ENCODE data around the gene KCNMA1. TPM values are rescaled to one million over a fixed set of nuclear protein-coding genes. Genes with fewer than 3 reads are reported as not detected.

Gene KCNMA1
- total RNA-seq, 1 experiment from 2014 or later = 0.49 TPM

GRCh38 chr10:77117501-77117900 lies 520.1 kb downstream of the KCNMA1 start:
- Histone ChIP-seq H3K9me3 (ENCODE audit: control insufficient read depth in 1 of 2, insufficient read depth in 1 of 2, low read depth in 1 of 2, low read length in 2 of 2) (no peaks in the 10 kb centered on the region), H3K4me2 (ENCODE audit: low read length) (no peak overlapping the region), H3K79me2 (ENCODE audit: insufficient read depth, low read length) (no peaks in the 10 kb centered on the region), H2AFZ (ENCODE audit: low read depth, low read length, poor library complexity, severe bottlenecking) (no peak overlapping the region), H3K36me3 (ENCODE audit: control insufficient read depth in 1 of 2, insufficient read depth in 2 of 2, low read length in 2 of 2) (no peaks in the 10 kb centered on the region), H3K27me3 (ENCODE audit: insufficient read depth, low read length) (peaks cover 30% of the 10 kb centered on the region), H3K9ac (ENCODE audit: low read length) (no peak overlapping the region), H3K4me1 (ENCODE audit: control insufficient read depth in 1 of 2, insufficient read depth in 2 of 2, low read length in 2 of 2) (no peaks in the 10 kb centered on the region), H3K9me2 (ENCODE audit: insufficient read depth) (no peaks in the 10 kb centered on the region), H4K20me1 (ENCODE audit: insufficient read depth) (no peaks in the 10 kb centered on the region), H3K27ac (ENCODE audit: low read depth, low read length) (no peak overlapping the region), H3K4me3 (replicated peaks in 1 of 2; ENCODE audit: low read depth in 1 of 2, low read length in 2 of 2) (no peak overlapping the region)
- no TSS peak for BruUV-seq (replicated peaks)
- intact Hi-C loops (cut with micrococcal nuclease) = no loop called here
- TF ChIP-seq TCF7L2 (IDR thresholded peaks at IDR 0.05; ENCODE audit: borderline replicate concordance, extremely low read depth, insufficient read depth, insufficient read length) (no peak), POLR2A (IDR thresholded peaks at IDR 0.05; ENCODE audit: borderline replicate concordance, extremely low read depth, insufficient read depth, insufficient read length) (no peak), ZNF274 (IDR thresholded peaks at IDR 0.05; ENCODE audit: low read depth, low read length) (no peak)
- ChIA-PET POLR2A (no interaction called here), RAD21 (ENCODE audit: low non-redundant PET in 1 of 2, low total read pairs in 2 of 2, uncharacterized antibody in 2 of 2, unreplicated experiment in 2 of 2) (no interaction called here), CTCF (no interaction called here)
- no peak for ATAC-seq
- no peak for DNase-seq (ENCODE audit: low read depth, low spot score)

- ATAC-seq = no peak
- H3K9me3 ChIP-seq (ENCODE audit: control insufficient read depth in 1 of 2, insufficient read depth in 1 of 2, low read depth in 1 of 2, low read length in 2 of 2) = no peaks in the 10 kb centered on the region
- no peaks in the 10 kb centered on the region for H3K79me2 ChIP-seq (ENCODE audit: insufficient read depth, low read length)
- RAD21 ChIA-PET (ENCODE audit: low non-redundant PET in 1 of 2, low total read pairs in 2 of 2, uncharacterized antibody in 2 of 2, unreplicated experiment in 2 of 2) = no interaction called here
- H4K20me1 ChIP-seq (ENCODE audit: insufficient read depth) = no peaks in the 10 kb centered on the region
- no peak overlapping the region for H3K27ac ChIP-seq (ENCODE audit: low read depth, low read length)
- no peak overlapping the region for H3K4me2 ChIP-seq (ENCODE audit: low read length)
- no peak overlapping the region for H2AFZ ChIP-seq (ENCODE audit: low read depth, low read length, poor library complexity, severe bottlenecking)
- no peak overlapping the region for H3K4me3 ChIP-seq (replicated peaks in 1 of 2; ENCODE audit: low read depth in 1 of 2, low read length in 2 of 2)
- CTCF ChIA-PET = no interaction called here
- no peak overlapping the region for H3K9ac ChIP-seq (ENCODE audit: low read length)
- H3K4me1 ChIP-seq (ENCODE audit: control insufficient read depth in 1 of 2, insufficient read depth in 2 of 2, low read length in 2 of 2) = no peaks in the 10 kb centered on the region
- peaks cover 28% of the 10 kb centered on the region for H3K27me3 ChIP-seq (ENCODE audit: insufficient read depth, low read length)
- POLR2A ChIA-PET = no interaction called here
- intact Hi-C loops (cut with micrococcal nuclease) = no loop called here
- no peaks in the 10 kb centered on the region for H3K36me3 ChIP-seq (ENCODE audit: control insufficient read depth in 1 of 2, insufficient read depth in 2 of 2, low read length in 2 of 2)
- no TSS peak for BruUV-seq (replicated peaks)
- no peaks in the 10 kb centered on the region for H3K9me2 ChIP-seq (ENCODE audit: insufficient read depth)
- no peak for DNase-seq (ENCODE audit: low read depth, low spot score)
- no peak for TF ChIP-seq POLR2AphosphoS5 (IDR thresholded peaks at IDR 0.05; ENCODE audit: low read depth, low read length)
- TF ChIP-seq CEBPB (IDR thresholded peaks at IDR 0.05; ENCODE audit: low read depth) = no peak
- TF ChIP-seq JUND (IDR thresholded peaks at IDR 0.05) = no peak
- TF ChIP-seq ZFX (IDR thresholded peaks at IDR 0.05) = no peak
- no peak for TF ChIP-seq YY1 (IDR thresholded peaks at IDR 0.05; ENCODE audit: extremely low read depth, insufficient replicate concordance, low read depth, low read length)
- TF ChIP-seq, protein P1, sequence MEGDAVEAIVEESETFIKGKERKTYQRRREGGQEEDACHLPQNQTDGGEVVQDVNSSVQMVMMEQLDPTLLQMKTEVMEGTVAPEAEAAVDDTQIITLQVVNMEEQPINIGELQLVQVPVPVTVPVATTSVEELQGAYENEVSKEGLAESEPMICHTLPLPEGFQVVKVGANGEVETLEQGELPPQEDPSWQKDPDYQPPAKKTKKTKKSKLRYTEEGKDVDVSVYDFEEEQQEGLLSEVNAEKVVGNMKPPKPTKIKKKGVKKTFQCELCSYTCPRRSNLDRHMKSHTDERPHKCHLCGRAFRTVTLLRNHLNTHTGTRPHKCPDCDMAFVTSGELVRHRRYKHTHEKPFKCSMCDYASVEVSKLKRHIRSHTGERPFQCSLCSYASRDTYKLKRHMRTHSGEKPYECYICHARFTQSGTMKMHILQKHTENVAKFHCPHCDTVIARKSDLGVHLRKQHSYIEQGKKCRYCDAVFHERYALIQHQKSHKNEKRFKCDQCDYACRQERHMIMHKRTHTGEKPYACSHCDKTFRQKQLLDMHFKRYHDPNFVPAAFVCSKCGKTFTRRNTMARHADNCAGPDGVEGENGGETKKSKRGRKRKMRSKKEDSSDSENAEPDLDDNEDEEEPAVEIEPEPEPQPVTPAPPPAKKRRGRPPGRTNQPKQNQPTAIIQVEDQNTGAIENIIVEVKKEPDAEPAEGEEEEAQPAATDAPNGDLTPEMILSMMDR (IDR thresholded peaks at IDR 0.05 in 2 of 3, conservative IDR thresholded peaks at IDR 0.05 in 1 of 3; ENCODE audit: borderline replicate concordance in 1 of 3, insufficient read depth in 1 of 3, low read depth in 2 of 3, low read length in 2 of 3) = no peak
- no peak for TF ChIP-seq EZH2 (IDR thresholded peaks at IDR 0.05)
- TF ChIP-seq, protein P2, sequence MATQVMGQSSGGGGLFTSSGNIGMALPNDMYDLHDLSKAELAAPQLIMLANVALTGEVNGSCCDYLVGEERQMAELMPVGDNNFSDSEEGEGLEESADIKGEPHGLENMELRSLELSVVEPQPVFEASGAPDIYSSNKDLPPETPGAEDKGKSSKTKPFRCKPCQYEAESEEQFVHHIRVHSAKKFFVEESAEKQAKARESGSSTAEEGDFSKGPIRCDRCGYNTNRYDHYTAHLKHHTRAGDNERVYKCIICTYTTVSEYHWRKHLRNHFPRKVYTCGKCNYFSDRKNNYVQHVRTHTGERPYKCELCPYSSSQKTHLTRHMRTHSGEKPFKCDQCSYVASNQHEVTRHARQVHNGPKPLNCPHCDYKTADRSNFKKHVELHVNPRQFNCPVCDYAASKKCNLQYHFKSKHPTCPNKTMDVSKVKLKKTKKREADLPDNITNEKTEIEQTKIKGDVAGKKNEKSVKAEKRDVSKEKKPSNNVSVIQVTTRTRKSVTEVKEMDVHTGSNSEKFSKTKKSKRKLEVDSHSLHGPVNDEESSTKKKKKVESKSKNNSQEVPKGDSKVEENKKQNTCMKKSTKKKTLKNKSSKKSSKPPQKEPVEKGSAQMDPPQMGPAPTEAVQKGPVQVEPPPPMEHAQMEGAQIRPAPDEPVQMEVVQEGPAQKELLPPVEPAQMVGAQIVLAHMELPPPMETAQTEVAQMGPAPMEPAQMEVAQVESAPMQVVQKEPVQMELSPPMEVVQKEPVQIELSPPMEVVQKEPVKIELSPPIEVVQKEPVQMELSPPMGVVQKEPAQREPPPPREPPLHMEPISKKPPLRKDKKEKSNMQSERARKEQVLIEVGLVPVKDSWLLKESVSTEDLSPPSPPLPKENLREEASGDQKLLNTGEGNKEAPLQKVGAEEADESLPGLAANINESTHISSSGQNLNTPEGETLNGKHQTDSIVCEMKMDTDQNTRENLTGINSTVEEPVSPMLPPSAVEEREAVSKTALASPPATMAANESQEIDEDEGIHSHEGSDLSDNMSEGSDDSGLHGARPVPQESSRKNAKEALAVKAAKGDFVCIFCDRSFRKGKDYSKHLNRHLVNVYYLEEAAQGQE (IDR thresholded peaks at IDR 0.05; ENCODE audit: low read depth) = no peak
- no peak for TF ChIP-seq EZH2phosphoT487 (IDR thresholded peaks at IDR 0.05; ENCODE audit: borderline replicate concordance)
- TF ChIP-seq POLR2A (IDR thresholded peaks at IDR 0.05; ENCODE audit: borderline replicate concordance, extremely low read depth, insufficient read depth, insufficient read length) = no peak
- TF ChIP-seq MAX (IDR thresholded peaks at IDR 0.05) = no peak
- TF ChIP-seq EGR1 (IDR thresholded peaks at IDR 0.05; ENCODE audit: low read depth) = no peak
- no peak for TF ChIP-seq ZNF274 (IDR thresholded peaks at IDR 0.05; ENCODE audit: low read depth, low read length)
- TF ChIP-seq FOSL1 (IDR thresholded peaks at IDR 0.05; ENCODE audit: low read depth) = no peak
- no peak for TF ChIP-seq ATF3 (IDR thresholded peaks at IDR 0.05)
These were observed 520.7 kb downstream of the KCNMA1 start for GRCh38 chr10:77116904-77117303.

All from HCT116 (cell line).